Measurements from ENCODE around the gene FMN1.

FMN1 gene

DNA sequence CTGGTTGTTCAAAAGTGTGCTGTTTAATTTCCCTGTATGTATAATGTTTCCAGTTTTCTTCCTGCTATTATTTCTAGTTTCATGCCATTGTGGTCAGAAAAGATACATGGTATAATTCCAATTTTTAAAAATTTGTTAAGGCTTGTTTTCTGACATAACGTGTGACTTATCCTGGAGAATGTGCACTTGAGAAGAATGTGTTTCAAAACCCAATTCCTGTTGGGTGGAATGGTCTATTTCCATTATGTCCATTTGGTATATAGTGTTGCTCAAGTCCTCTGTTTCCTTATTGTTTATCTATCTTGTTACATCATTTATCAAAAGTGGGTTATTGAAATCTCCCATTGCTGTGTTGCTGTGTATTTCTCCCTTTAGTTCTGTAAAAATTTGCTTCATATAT, 261.3 kb downstream of the FMN1 start:
- DNase-seq (ENCODE audit: low spot score), result no peak

DNA sequence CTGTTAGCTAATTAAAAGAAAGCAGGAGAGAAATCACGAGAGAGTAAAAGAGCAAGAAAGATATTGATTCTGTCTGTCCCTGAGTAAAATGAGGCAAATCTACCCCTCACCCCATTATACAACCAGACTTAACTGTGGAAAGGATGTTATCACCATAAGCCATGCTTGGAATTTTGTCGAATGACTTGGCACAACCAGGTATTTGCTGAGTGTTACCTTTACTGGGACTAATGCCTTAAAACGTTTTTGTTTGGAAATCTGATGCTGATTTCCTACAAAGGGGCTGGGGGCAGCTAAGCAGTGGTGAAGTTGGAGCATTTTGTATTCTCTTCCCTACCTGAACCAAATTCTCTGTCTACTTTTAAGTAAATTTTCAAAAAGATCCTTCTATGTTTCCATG, 265.6 kb downstream of the FMN1 start:
- DNase-seq (ENCODE audit: low spot score), result no peak

- DNase-seq (ENCODE audit: low spot score), result no peak
Observed at GRCh38 chr15:32927124-32927523, 267.4 kb downstream of the FMN1 start.

DNA sequence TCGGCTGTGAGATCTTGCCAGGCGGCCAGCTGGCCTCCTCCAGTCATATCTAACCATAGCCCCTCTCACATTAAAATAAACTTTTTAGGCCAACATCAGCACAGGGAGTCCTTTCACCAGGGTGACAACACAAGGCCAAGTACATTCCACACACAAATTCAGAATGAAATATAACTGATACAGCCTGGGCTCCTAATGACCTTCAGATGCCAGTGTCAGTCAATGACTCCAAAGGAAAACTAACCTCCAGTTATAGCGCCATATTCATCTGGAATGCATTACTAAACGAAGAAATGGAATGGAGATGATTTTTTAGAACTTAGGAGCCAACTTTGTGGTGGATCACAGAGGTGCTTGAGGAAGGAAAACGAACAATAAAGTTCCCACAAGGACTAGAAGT, 271.3 kb downstream of the FMN1 start:
- DNase-seq (ENCODE audit: low spot score), result no peak

DNA sequence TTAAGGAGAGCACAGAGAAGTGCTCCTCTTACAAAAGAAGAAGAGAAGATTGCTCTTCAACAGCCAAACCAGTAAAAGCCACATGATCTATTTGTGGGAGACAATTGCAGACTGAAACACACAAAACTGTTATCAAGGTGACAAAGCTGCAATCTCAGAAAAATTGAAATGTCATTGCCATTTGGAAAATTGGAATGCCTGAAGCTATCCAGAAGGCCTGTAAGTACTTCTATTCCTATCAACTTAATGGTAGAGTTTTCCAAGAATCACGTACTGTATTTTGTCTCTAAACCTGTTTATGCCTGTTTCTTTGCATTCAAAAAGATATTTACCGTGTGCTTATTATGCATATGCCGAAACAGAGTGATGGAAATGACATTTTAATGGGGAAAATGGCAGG, 272.0 kb downstream of the FMN1 start:
- DNase-seq (ENCODE audit: low spot score), result no peak

- DNase-seq (ENCODE audit: low spot score), result no peak
Observed at GRCh38 chr15:32919749-32920414, 274.6 kb downstream of the FMN1 start.

- no peak for DNase-seq (ENCODE audit: low spot score)
Observed at GRCh38 chr15:32918547-32918946, 276.0 kb downstream of the FMN1 start.

DNA sequence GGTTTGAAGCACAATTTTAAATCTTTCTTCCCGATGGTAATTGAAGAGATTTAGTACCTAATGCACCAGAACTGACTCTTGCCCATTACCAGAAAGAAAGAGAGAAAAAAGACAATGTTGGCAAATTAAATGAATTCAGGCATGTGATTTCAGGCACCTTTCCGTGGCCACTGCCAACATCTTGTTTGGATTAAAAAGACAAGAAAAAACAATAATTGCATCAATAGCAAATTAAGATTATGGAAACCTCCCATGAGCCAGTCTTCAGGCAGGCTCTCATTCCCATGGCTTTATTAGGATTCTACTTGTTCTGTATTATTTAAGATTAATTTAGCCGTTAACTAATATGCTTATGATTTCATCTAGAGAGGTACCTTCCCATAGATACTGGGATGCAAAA, 283.7 kb downstream of the FMN1 start:
- no peak for DNase-seq (ENCODE audit: low spot score)

GRCh38 chr15:32909431-32909830, 285.1 kb downstream of the FMN1 start:
- no peak for DNase-seq (ENCODE audit: low spot score)

GRCh38 chr15:32908872-32909271, 285.6 kb downstream of the FMN1 start:
- DNase-seq (ENCODE audit: low spot score), result no peak

GRCh38 chr15:32908135-32908801, 286.2 kb downstream of the FMN1 start:
- no peak for DNase-seq (ENCODE audit: low spot score)

DNA sequence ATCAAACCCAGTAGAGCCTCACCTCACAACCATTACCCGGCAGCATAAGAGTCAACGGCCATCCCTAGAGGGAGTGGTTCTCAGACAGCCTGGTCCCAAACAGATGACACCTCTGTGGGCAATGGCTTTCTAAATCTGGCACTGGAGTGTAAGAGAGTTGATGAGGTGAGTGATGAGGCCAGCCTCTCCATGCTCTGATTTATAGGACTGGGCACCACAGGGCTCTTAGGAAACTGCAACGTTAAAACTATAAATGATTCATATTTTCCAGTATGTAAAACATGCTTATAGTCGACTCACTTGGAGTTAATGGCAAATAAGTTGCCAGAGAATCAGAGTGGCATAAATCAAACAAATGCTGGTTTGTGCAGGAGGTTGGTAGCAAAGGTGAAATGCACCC, 289.0 kb downstream of the FMN1 start:
- no peak for DNase-seq (ENCODE audit: low spot score)

- no peak for DNase-seq (ENCODE audit: low spot score)
Observed at GRCh38 chr15:32904448-32904847, 290.1 kb downstream of the FMN1 start.

- no peak for DNase-seq (ENCODE audit: low spot score)
Observed at GRCh38 chr15:32903591-32904290, 290.8 kb downstream of the FMN1 start.

- no peak for DNase-seq (ENCODE audit: low spot score)
Observed at GRCh38 chr15:32901995-32902394, 292.5 kb downstream of the FMN1 start.

- no peak for DNase-seq (ENCODE audit: low spot score)
Observed at GRCh38 chr15:32901192-32901591, 293.3 kb downstream of the FMN1 start.

DNA sequence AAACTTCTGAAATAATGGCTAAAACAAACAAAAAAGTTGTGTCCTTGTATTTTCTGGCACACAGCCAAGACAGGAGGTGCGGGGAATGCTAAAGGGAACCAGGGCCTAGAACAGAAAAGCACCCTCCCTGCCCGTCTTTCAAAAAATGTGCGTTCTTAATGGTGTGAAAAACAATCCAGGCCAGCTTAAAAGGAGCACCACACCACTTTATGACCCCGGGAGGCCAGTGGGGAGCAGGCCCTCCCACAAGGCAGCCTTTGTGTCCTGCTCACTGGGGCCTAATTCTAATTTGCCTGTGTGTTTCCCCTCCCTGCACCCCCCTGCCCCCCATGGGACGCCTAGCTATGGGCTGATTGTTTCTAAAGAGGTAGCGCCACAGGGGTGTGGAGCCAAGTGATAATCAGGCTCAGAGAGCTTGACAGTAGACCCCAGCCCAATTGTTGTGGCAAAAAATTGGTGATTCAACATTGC, 295.4 kb downstream of the FMN1 start:
- DNase-seq (ENCODE audit: low spot score), result no peak

DNA sequence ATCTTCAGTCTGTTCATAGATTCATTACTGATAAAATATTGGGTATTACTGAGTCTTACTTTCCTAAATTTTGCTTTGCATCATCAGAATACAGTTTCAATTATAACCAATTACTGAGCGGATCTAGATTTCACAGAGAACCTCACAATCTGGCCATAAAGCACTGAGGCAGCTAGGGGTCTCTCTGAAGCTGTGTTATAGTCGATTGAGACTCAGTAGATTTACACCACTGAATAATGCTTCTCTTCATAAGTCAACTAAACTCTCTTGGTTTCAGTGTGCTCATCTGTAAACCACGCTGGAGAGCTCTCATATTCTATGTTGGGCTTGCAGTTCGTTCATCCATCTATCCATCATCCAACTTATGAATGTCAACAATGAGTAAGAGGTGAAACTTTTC, 296.1 kb downstream of the FMN1 start:
- no peak for DNase-seq (ENCODE audit: low spot score)

- DNase-seq (ENCODE audit: low spot score), result no peak
Observed at GRCh38 chr15:32893421-32893820, 301.1 kb downstream of the FMN1 start.

DNA sequence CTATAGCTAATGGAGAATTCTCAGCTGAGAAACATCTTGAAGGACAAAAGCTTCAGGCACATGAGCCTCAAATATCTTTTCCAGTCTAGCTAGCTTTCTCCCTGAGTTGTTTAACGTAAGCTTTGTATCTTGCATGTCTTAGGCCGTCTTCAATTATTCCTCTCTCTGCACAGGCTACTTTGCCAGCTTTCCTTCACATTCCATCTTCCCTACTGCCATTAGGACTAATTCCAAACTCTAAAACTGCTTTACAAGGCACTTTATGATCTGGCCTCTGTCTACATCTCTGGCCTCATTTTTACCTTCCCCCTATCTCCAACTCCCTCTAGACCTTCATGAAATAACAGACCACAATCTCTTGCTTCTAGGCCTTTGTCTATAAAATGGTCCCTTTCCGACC, 305.3 kb downstream of the FMN1 start:
- DNase-seq (ENCODE audit: low spot score), result no peak

DNA sequence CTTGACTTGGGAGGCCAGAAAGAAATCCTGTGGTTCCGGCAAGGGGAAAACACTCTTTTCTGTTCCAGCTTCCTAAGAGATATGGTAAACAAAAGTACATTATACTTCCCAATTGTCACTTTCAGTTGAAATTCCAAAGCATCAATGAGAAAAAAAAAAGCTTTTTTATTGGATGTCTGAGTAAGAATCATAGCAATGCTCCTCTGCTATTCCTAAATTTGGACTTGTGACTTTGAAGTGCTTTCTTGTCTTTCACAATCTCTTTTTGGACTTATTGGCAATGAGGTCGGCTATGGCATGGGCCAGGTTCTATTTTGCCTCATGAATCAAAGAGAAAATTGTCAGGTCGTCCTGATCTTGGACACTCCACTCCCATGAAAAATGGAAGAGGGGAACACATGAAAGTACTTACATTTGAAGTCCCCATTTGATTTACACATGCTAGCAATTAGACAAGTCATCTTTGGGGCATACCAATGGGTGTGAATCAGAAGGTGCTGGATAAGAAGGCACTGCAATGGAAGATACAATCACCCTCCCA, 306.2 kb downstream of the FMN1 start:
- DNase-seq (ENCODE audit: low spot score), result no peak

GRCh38 chr15:32887090-32887489, 307.4 kb downstream of the FMN1 start:
- DNase-seq (ENCODE audit: low spot score), result no peak

- DNase-seq (ENCODE audit: low spot score), result no peak
Observed at GRCh38 chr15:32886459-32886858, 308.1 kb downstream of the FMN1 start.
